ENCODE measurements around the gene TMEM45B. TPM values are rescaled to one million over a fixed set of nuclear protein-coding genes. Genes with fewer than 3 reads are reported as not detected.
"Not testable (repeated sequence)": the region's sequence is repeated elsewhere in the genome, so short reads cannot be mapped to it uniquely, and the experiment has no call there.

TMEM45B gene
- total RNA-seq, 2 donors from 2014 or later: 1.8 to 4.6 TPM

DNA sequence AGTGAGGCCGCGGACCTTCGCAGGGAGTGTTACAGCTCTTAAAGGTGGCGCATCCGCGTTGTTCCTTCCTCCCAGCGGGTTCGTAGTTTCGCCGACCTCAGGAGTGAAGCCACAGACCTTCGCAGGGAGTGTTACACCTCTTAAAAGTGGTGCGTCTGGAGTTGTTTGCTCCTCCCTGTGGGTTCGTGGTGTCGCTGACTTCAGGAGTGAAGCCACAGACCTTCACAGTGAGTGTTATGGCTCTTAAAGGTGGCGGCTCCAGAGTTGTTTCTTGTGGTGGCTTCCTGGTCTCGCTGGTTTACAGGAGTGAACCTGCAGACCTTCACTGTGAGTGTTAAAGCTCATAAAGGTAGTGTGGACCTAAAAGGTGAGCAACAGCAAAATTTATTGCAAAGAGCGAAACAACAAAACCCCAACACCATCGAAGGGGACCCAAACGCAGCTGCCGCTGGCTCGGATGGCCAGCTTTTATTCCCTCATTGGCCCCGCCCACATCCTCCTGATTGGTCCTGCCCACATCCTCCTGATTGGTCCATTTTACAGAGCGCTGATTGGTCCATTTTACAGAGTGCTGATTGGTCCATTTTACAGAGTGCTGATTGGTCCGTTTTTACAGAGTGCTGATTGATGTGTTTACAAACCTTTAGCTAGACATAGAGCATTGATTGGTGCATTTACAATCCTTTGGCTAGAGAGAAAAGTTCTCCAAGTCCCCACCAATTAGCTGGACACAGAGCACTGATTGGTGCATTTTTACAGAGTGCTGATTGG lies 1.2 kb upstream of the TMEM45B start:
- no peak for ATAC-seq
- H3K4me1 ChIP-seq: peaks cover 11% of the 10 kb centered on the region
- 85 to 91% methylated on average over 24 of the region's 24 CpGs for WGBS, 2 donors
- H3K27me3 ChIP-seq: no peaks in the 10 kb centered on the region
- no peak for DNase-seq
- no peak overlapping the region for H3K27ac ChIP-seq
- H3K4me3 ChIP-seq: no peak overlapping the region
- no peaks in the 10 kb centered on the region for H3K36me3 ChIP-seq (replicated peaks in 1 of 2; ENCODE audit: insufficient read depth in 1 of 2, low read depth in 2 of 2)
- no peaks in the 10 kb centered on the region for H3K9me3 ChIP-seq
- no peak for TF ChIP-seq POLR2A (IDR thresholded peaks at IDR 0.05)
- TF ChIP-seq CTCF (IDR thresholded peaks at IDR 0.05): no peak
- intact Hi-C loops (cut with DNase I): no loop called here

DNA sequence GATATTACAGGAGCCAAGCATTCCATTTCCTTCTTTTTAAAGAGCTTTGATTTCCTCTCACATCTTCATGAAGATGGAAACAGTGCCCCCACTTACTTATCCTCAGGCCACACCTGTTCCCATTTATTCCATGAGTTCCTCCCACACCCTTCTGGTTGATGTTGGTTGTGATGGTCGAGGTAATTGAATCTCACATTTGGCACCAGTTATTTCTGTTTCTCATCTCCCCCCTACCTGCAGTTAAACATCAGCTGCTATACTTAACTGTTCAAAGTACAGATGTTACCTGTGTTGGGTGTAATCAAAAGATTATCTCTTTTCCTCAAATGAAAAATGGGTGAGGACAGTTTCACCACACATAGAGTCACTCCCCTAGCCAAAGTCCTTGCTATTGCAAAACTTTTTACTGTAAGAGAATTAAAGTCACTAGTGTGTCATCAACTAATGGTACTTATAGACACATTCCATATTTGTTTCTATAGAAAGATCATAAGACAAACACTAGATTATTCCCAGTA lies 1.9 kb downstream of the TMEM45B start:
- H3K27ac ChIP-seq: no peak overlapping the region
- WGBS, 2 donors: 48 to 71% methylated on average over 1 of the region's 1 CpG
- no peak for ATAC-seq

DNA sequence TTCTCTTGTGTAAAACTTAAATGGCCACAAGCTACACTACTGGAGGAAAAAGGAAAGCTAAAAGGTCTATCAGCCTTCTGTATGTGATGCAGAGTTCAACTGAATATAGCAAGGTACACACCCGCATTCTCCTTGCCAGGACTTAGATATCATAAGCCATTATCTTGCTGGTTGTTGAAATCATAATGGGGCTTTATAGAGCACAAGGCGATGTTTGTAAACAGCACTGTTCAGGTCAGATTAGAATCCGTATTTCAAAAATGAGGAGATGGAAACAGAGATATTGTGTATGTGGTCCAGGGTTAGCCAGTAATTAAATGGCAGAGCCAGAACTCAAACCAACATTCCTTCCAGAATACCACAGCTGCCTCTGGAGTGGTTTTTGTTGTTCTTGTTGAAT lies 2.6 kb downstream of the TMEM45B start:
- 82 to 86% methylated on average over 3 of the region's 3 CpGs for WGBS, 2 donors
- H3K27me3 ChIP-seq; intact Hi-C loops (cut with DNase I); ATAC-seq; H3K36me3 ChIP-seq (replicated peaks in 1 of 2; ENCODE audit: insufficient read depth in 1 of 2, low read depth in 2 of 2); H3K9me3 ChIP-seq; H3K27ac ChIP-seq; DNase-seq; H3K4me3 ChIP-seq: not testable (repeated sequence)
- peaks cover 11% of the 10 kb centered on the region for H3K4me1 ChIP-seq

More for the DNA sequence above, 1.9 kb downstream of the TMEM45B start:
- TF ChIP-seq CTCF (IDR thresholded peaks at IDR 0.05) (no peak), POLR2A (IDR thresholded peaks at IDR 0.05) (no peak)
- H3K4me1 ChIP-seq: peaks cover 11% of the 10 kb centered on the region
- H3K27me3 ChIP-seq: no peaks in the 10 kb centered on the region
- intact Hi-C loops (cut with DNase I): no loop called here
- no peaks in the 10 kb centered on the region for H3K9me3 ChIP-seq
- H3K36me3 ChIP-seq (replicated peaks in 1 of 2; ENCODE audit: insufficient read depth in 1 of 2, low read depth in 2 of 2): no peaks in the 10 kb centered on the region
- DNase-seq: no peak
- H3K4me3 ChIP-seq: no peak overlapping the region

DNA sequence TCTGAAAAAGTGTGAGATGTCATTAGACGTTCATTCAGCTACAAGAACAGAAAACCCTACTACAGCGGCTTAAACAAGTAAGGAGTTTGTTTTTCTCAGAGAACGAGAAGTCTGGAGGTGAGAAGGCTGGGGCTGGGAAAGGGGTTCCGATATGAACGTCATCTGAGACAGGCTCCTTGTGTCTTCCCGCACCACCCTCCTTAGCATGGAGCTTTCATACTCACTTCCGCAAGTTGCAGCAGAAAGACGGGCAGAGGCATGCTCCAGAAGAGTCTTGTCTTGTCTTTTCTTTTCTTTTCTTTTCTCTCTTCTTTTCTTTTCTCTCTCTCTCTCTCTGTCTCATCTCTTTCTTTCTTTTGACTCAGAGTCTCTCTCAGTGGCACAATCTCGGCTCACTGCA lies 3.6 kb downstream of the TMEM45B start:
- WGBS, 2 donors: 80 to 83% methylated on average over 9 of the region's 9 CpGs
- H3K27me3 ChIP-seq: no peaks in the 10 kb centered on the region
- no peak overlapping the region for H3K4me3 ChIP-seq
- intact Hi-C loops (cut with DNase I): no loop called here
- no peak for DNase-seq
- no peaks in the 10 kb centered on the region for H3K36me3 ChIP-seq (replicated peaks in 1 of 2; ENCODE audit: insufficient read depth in 1 of 2, low read depth in 2 of 2)
- H3K27ac ChIP-seq: no peak overlapping the region
- H3K4me1 ChIP-seq: peaks cover 11% of the 10 kb centered on the region
- H3K9me3 ChIP-seq: no peaks in the 10 kb centered on the region
- ATAC-seq: no peak
- TF ChIP-seq POLR2A (IDR thresholded peaks at IDR 0.05) (no peak), CTCF (IDR thresholded peaks at IDR 0.05) (no peak)

GRCh38 chr11:129820228-129820627 lies 4.6 kb downstream of the TMEM45B start:
- 86 to 95% methylated on average over 6 of the region's 6 CpGs for WGBS, 2 donors
- ATAC-seq; H3K27me3 ChIP-seq; H3K27ac ChIP-seq; H3K36me3 ChIP-seq (replicated peaks in 1 of 2; ENCODE audit: insufficient read depth in 1 of 2, low read depth in 2 of 2); H3K4me3 ChIP-seq; intact Hi-C loops (cut with DNase I); DNase-seq; H3K9me3 ChIP-seq: not testable (repeated sequence)
- peaks cover 11% of the 10 kb centered on the region for H3K4me1 ChIP-seq

- H3K36me3 ChIP-seq (replicated peaks in 1 of 2; ENCODE audit: insufficient read depth in 1 of 2, low read depth in 2 of 2); H3K27me3 ChIP-seq; intact Hi-C loops (cut with DNase I); H3K27ac ChIP-seq; H3K9me3 ChIP-seq; ATAC-seq; H3K4me1 ChIP-seq; H3K4me3 ChIP-seq; DNase-seq: not testable (repeated sequence)
- WGBS, 2 donors: 83 to 84% methylated on average over 4 of the region's 4 CpGs
These were observed 7.6 kb downstream of the TMEM45B start for GRCh38 chr11:129823281-129823680.

DNA sequence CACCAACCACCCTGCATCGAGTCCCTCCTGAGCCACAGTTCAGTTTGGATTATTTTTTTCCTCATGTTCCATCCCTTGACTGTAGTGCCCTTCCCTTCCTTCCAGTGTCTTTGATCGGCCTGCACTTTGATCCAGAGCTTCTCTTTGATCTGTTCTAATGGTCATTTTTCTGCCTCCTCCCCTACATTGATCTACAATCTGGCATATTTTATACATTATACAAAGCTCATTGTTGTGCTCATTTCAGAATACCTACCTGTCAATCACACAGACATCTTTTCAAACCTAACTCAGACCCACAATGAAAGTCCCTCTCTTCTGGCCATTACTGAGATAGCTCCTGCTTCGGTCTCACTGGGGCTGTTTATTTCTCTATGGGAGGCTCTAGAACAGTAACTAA lies 8.2 kb downstream of the TMEM45B start:
- H3K4me3 ChIP-seq; H3K9me3 ChIP-seq; H3K27ac ChIP-seq; DNase-seq; intact Hi-C loops (cut with DNase I); ATAC-seq; H3K4me1 ChIP-seq; H3K27me3 ChIP-seq; H3K36me3 ChIP-seq (replicated peaks in 1 of 2; ENCODE audit: insufficient read depth in 1 of 2, low read depth in 2 of 2): not testable (repeated sequence)
- WGBS, 2 donors: 77 to 82% methylated on average over 3 of the region's 3 CpGs
